Amniotic stem cell (primary cell): ENCODE data around the gene P4HA1.
"Not testable (repeated sequence)": the region's sequence is repeated elsewhere in the genome, so short reads cannot be mapped to it uniquely, and the experiment has no call there.

Experiments used
- DNase-seq: peaks from one replicate; lab custom pipeline; 2025; lab: John Stamatoyannopoulos, UW

Gene P4HA1

DNA sequence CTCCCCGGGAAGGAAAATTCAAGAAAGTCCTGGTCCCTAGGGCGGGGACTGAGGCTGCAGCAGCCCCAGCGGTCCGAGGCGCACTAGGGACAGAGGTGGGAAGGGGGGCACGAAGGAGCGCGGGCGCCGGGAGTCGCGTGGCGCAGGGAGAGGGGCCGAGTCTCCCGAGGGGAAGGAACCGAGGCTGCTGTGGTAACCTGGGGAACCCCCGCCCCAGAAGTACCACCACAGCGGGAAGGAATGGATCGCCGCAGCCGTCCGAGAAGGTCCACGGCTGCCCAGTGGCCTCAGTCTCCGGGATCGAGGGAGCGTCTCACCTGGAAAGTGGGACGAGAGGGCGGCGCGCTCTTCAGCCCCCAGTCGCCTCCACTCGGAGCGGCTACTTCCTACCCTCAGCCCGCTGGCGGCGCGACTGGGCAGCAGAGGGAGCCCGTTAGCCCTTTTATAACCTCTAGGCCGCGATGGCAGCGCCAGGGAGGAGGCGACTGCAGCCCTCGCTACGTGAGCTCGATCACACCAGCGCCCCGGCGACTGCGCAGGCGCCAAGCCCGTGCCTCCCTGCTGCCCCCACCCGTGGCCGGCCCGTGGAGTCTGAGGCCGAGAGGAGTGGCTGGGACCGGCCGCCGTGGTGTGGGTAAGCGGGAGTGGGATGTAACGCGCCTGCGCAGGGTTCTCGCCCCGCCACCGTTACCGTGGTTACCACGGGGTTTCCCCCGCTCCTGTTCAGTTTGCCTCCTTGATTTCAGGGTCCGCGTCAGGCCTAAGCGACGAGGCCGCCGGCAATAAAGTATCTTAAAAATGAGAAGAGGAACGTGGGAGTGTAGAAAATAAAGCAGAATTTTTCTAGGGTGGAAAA, at the start of gene P4HA1:
P4HA1 (minus strand) TSS at position 418 of the 856 bp plus-strand sequence. CDS start 21,983 bp downstream, outside the sequence.
- peak; percentile 96 for DNase-seq

DNA sequence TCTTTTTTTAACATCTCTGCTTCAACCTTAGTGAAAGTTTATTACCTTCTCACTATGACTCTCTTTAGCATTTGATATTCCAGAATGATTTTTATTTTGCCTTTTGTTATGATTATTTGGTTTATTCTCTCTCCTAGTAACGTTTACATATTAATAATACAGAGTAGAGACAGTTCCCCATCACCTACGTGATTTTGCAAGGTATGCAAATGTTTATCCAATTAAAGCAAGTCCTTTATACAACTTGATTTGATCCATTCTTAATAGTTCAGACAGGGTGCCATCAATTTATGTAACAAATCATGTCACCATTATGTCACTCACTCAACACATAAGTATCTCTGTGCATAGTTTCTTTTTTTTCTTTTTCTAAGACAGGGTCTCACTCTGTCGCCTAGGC, 44.9 kb upstream of the P4HA1 start:
- DNase-seq, result no peak

DNA sequence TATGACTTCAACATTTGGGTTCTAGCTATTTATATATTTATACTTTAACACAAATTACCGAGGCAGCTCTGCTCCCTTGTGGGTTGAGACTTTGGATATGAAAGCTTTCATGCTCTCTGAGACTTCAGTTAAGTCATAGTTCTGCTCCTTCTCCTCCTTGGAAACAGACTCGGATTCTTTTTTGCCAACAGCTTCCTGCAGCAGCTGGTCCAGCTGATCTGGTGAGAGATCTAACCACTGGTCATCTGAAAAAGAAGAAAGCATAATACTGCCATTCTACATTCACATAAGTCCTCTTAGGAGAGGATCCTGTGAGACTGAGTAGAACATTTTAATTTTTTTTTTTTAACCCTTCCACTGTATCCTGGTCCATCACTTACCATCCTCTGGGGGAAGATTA, 42.6 kb upstream of the P4HA1 start:
- DNase-seq, result no peak

DNA sequence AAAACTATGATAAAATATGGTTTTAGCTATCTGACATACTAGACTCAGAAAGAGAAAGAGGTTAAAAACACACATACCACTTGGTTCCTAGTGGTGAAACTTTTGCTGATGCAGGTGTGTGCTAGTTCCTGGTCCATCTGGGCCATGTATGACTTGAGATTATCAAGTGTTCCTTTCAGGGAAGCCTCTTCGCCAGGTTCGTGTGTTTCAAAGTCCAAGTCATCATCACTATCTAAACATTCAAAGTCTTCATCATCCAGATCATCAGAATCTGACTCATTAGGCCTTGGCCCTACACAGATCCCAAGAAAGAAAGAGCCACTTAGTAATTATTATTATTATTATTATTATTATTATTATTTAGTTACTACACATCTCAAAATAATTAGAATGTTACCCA, 40.0 kb upstream of the P4HA1 start:
- no peak for DNase-seq

DNA sequence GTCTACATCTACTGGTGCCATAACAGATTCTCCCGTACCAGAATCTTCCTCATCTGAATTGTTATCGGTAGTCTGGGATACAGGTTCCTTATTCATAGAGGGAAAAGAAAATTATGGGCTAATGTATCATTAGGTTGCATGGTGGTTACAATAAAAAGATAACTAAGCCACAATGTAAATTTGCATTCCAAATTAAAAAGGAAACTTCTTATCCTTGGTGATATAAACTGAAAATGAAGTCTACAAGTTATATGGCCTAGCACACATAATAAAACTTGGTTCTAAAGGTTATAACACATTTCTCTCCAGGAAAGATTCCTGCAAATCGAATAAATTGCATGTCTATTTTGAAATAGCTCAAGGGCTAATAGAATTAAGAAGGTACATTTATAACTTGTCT, 38.1 kb upstream of the P4HA1 start:
- DNase-seq, result no peak

DNA sequence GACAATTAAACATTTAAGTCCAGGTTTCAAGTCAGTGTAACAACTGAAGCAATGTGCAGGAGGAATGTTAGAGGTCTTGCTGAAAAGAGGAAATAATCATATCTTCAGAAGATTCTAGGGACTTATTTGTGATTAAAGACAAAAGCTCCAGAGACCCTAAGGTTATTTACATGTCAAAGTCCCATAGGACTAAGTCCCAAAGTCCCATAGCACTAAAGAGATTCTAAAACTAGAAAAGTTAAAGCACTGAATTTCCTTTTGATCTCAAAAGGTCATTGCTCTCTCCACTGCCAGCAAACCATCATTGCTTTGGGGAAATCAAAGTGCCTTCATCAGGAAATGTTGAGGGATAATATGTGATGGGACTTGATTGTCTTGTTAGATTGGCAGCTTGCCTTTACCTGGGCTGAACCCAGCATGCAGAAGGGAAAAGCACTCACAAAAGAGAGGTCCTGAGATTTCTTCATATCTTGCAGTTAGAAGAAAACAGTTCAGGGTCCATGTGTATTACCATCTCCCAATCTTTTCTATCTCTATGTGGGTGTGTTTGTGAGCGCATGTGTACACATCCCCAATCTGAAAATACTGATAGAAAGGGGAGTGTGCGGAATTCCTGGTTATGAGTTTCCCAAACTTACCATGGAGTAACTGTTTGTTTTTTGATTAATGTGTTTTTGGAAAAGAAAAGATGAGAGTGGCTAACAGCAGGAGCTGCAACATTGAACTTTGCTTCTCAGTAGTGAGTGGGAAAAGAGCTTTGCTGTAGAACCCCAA, 35.4 kb upstream of the P4HA1 start:
- DNase-seq, result no peak

DNA sequence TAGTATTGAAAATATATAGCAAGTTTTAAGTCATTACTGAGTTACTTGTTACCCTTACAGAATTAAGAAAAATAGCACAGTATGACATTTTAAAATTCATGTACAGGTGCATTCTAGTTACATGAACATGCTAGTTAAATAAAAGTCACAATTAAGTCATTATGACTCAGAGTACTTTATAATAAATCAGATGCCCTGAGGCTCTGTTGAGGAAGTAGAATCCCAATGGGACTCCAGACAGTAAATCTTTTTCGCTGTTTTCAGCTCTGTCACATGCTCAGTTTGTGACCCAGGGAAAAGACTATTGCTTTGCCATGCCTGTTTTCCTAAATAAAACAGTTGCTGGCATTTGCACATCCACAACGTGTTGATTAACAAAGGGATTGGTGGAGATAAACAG, 34.6 kb upstream of the P4HA1 start:
- no peak for DNase-seq

DNA sequence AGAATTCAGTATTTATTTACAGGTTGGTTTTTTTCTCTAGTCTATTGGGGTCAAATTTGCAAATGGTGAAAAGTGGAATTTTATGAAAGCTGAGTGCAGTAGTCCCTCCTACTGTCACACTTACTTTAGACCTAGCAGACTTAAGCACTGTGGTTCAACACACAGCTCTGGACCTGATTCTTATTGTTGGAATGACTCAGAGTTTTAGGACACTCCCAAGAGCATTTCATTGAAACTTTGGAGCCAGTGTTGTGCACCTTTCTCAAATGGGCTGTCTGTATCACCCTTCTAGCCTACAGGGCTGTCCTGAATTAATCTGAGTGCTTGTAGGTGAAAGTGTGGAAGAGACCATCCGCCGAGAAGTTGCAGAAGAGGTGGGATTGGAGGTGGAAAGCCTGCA, 29.7 kb upstream of the P4HA1 start:
- DNase-seq, result no peak

DNA sequence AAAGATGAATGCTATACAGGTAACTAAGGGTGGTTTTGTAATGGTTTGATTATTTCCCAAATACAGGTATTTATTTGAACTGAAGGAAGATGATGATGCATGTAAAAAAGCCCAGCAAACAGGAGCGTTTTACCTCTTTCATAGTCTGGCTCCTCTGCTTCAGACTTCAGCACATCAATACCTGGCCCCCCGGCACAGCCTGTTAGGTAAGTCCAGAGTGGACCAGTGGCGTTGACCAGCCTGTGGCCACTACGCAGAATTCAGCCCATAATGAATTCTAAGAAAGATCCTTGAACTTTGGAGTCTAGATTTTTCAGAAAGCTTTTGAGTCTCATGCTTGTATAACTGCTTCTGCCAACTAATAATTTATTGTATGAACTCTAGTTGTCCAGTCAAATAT, 23.3 kb upstream of the P4HA1 start:
- no peak for DNase-seq

DNA sequence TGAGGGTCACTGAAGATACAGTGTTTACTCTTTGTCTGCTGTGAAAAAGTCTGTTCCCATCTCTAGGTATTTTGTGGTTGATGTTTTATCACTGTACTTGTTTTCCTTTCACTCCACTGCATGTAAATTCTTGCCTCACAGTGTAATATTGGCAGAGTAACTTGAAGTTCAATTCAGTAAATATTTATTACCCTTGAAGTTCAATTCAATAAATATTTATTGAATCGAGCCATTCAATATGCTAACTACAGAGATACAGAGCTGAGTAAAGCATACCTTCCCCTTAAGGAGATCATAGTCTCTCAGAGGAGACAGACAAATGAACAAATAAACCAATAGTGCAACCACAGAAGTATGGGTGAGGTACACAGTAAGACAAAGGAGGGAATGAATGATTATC, 22.8 kb upstream of the P4HA1 start:
- DNase-seq, result no peak

DNA sequence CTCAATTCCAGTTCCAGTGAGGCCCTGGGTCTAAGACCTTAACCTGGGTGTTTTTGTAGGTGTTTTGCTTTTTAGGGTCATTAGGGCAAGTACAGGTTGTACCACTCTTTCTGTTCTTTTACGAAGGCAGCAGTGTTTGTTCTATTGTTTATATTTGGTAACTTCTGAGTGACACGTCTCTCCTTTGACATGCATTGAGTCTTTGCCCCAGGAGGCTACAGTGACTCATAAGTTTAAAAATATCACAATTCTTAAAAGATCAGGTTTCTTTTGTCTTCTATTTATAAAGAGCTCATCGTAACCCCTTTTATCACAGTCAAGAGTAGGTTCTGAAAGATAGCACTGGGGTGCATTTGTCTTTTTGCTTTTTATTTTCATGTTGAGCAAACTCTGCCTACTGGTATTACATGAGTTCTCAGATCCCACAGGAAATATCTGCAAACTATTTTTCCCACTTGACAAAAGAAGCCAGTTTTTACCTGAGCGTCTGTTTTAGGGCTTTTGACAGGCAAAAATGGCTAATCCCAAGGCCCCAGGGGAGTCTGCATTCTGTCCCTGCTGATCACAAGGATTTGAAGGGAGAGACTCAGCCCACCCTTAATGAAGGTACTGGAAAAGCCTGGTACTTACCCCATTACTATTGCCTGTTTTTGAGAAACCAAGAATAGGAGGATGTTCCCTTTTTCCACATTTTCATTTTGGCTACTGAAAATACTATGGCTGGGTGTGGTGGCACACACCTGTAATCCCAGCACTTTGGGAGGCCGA, 21.5 kb upstream of the P4HA1 start:
- DNase-seq, result no peak

DNA sequence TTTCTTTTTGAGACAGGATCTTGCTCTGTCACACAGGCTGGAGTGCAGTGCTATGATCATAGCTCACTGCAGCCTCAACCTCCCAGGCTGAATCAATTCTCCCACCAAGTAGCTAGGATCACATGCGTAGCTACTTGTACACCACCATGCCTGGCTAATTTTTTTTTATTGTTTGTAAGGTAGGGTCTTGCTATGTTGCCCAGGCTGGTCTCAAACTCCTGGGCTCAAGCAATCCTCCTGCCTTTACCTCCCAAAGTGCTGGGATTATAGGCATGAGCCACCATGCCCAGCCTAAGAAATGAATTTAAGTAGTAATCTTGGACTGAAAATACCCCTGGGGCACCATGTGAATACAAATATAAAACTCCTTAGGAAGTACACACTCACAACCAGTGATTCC, 19.4 kb upstream of the P4HA1 start:
- DNase-seq, result no peak

DNA sequence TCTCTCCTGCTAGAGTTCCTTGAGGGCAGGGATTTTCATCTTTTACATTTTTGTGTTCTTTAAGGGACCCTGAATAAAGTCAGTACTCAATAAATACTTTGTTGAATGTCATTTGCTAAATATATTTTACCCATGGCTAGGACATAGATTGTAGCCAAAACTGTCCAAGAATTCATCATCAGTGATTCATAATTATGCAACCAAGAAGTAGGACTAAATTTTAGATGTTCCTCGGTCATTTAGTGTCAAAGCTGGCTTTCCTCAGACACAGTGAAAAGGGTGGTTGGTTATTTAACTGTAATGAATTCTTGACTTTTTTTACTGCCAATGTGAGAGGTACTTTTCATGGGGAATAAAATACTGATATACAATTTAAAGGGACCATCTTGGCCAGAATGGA, 16.9 kb upstream of the P4HA1 start:
- no peak for DNase-seq

DNA sequence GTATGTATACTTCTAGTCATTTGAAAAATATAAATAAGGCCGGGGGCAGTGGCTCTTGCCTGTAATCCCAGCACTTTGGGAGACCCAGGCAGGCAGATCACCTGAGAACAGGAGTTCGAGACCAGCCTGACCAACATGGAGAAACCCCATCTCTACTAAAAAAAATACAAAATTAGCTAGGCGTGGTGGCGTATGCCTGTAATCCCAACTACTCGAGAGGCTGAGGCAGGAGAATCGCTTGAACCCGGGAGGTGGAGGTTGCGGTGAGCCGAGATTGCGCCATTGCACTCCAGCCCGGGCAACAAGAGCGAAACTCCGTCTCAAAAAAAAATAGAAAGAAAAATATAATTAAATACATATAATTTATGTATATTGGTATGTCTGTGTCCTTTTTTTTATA, 15.4 kb upstream of the P4HA1 start:
- not testable (repeated sequence) for DNase-seq

DNA sequence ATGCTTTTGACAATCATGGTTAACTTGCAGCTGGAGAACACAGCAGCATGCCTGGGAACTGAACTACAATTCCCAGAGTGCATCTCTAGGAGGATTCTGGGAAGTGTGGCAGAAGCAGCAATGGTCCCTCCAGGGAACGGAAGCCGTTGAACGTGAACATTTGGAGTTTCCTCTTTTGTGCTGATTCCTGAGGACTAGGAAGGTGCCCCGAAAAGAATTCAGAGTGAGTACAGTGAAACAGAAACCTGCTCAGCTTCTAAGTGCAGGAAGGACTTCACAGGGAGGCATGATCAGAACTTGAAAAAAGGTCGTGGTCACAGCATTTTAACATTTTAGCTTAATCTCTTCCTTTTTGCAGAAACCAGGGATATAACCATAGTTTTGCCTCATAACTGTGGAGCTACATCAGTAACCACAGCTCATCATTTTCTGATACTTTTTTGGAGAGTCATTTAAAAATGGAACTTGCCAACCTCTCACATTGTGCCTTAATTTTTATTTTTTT, 13.7 kb upstream of the P4HA1 start, which contains the start of gene NUDT13:
NUDT13 (plus strand) TSS at position 111 of the 505 bp plus-strand sequence. CDS start 3,911 bp downstream, outside the sequence.
- peak; percentile 38 for DNase-seq

DNA sequence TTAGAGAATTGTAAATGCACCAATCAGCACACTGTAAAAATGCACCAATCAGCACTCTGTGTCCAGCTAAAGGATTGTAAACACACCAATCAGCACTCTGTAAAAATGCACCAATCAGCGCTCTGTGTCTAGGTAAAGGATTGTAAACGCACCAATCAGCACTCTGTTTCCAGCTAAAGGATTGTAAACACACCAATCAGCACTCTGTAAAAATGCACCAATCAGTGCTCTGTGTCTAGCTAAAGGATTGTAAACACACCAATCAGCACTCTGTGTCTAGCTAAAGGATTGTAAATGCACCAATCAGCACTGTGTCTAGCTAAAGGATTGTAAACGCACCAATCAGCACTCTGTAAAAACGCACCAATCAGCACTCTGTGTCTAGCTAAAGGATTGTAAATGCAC, 12.6 kb upstream of the P4HA1 start:
- DNase-seq, result not testable (repeated sequence)

DNA sequence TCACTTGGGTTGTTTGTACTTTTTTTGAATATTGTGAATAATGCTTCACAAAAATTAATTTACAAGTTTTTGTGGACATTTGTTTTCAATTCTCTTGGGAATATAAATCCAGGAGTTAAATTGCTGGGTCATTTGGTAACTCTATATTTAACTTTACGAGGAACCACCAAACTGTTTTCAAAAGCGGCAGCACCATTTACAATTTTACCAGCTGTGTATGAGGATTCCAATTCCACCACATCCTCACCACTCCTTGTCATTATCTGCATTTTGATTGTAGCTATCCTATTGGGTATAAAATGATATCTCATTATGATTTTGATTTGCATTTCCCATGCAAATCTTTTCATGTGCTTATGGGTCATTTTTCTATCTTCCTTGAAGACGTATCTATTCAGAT, 9.6 kb upstream of the P4HA1 start:
- no peak for DNase-seq

DNA sequence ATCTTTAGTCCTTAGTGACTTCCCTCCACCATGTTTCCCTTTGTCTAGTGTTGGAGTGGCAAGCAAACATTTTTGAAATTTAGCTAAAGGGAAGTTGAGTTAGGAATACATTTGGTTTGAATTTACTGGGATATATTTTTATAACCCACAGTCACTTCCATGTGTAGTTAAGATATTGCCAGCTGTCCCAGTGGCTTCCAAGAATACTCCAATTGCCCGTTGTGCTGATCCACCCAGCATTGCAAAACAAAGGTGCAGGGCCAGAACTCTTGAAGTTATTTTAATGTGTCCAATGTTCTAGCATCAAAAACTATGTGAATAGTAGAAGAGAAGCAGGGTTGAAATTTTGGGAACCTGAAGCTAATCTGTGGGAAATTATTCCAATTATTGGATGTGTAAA, 2.5 kb upstream of the P4HA1 start:
- no peak for DNase-seq

DNA sequence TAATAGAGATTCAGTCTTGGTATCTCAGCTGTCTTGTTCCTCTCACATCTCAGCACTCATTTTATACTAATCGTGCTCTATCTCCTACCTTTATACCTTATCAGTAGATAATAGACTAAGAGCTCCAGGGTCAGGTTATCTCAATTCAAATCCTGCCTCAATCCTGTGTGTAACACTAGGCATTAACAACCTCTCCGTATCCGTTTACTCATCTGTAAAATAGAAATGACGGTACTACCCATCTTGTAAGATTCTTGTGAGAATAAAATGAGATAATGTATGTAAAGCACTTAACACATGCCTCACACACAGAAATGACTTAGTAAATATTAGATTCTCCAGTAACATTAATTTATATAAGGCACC, 622 bp upstream of the P4HA1 start:
- DNase-seq, result no peak

DNA sequence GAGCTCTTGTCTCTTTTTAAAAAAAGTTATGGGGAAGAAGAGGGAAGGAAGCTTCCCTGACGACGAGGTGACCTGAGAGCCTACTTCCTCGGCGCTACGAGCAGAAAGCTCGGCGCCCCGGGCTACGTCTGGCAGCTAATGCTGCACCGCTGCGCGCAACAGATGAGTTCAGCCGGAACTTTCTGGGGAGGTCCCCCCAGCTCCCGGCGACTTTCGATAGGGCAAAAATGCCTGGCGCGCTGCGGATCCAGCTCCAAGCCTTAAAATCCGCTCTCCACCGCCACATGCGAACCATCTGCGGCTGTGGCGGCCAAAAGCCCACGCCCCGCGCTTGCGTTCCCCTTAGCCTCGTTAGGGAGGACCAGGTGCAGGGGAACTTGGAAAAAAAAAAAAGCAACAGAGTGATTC, 621 bp downstream of the P4HA1 start:
- no peak for DNase-seq

DNA sequence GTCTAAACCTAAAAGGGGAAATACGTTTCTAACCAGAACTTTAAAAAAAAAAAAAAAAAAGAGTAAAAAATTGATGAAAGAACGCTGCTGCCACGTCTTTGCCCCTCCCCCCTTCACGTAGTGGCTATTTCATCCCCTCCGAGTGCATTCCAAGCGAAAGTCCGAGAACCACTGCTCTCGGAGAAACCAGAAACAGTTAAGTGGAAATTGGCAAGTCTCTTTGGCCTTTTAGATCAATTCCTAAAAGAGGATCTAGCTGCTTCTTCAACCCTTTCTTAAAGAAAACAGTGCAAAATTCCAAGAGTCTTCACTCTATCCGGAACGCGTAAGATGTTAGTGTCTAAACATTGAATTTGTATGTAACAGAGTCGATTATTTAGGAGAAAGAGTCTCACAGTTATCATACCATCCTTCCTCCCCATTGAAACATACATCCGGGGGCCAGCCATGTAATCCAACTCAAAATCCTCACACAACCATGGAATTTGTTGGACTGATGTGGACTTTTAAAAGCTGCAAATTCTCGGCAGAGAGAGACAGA, 1.1 kb downstream of the P4HA1 start:
- peak; percentile 78 for DNase-seq

DNA sequence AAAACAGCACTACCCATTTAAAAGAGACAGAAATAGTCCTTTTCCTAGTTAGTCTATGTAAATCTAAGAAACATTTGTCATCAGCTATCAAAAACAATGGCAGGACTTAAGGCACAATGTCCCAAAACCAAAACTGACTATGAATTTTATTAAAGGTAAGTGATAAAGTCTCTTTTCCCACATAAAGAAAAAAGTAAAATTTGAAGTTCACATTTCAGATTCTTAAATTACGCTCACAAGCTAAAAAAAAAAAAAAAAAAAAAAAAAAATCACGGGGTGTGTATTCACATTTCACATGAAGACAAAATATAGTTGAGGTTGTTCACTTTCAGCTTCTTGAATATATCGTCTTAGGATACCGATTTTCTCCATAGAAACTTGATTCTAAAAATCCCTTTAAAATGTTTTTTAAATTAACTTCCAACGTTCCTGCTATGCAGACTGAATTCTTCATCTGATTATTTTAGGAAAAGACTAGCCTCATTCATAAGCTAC, 1.6 kb downstream of the P4HA1 start:
- DNase-seq, result no peak
